Liver (tissue), 9 donors: ENCODE measurements around the gene ARHGAP30. TPM values are rescaled to one million over a fixed set of nuclear protein-coding genes. Genes with fewer than 3 reads are reported as not detected.

ENCODE experiments used
- DNase-seq: peaks from one replicate; pipeline ENCODE4 v3.0.0-alpha.2; 2017; ENCODE audit warnings: low spot score
- H3K27ac ChIP-seq, 2 donors: one replicate each; pipeline ENCODE4 v1.7.0; 2013; ENCODE audit warnings: inconsistent platforms in 2 of 2, low read length in 2 of 2, control low read depth in 1 of 2, low read depth in 1 of 2, mild to moderate bottlenecking in 1 of 2
- H3K27me3 ChIP-seq, 4 donors: one replicate each; pipeline versions ENCODE4 v1.6.1 to v1.7.0; 2013; ENCODE audit warnings: low read length in 3 of 4, inconsistent platforms in 1 of 4, mild to moderate bottlenecking in 1 of 4, moderate library complexity in 1 of 4; ENCODE audit not compliant: control insufficient read depth in 4 of 4, insufficient read depth in 4 of 4
- H3K36me3 ChIP-seq, 4 donors: one replicate each; pipeline versions ENCODE4 v1.6.1 to v1.7.0; 2013; ENCODE audit warnings: low read length in 3 of 4, mild to moderate bottlenecking in 3 of 4, low read depth in 1 of 4, moderate library complexity in 1 of 4; ENCODE audit not compliant: control insufficient read depth in 4 of 4, insufficient read depth in 3 of 4
- H3K4me1 ChIP-seq, 4 donors: one replicate each; pipeline versions ENCODE4 v1.6.1 to v1.7.0; 2013; ENCODE audit warnings: low read length in 3 of 4, mild to moderate bottlenecking in 3 of 4, moderate library complexity in 1 of 4; ENCODE audit not compliant: control insufficient read depth in 4 of 4, insufficient read depth in 4 of 4
- H3K4me3 ChIP-seq, 3 donors: one replicate each; pipeline versions ENCODE4 v1.6.1 to v1.7.0; 2013; ENCODE audit warnings: low read length in 3 of 3, control low read depth in 1 of 3, low read depth in 1 of 3, mild to moderate bottlenecking in 1 of 3
- H3K9ac ChIP-seq, 2 donors: one replicate each; pipeline ENCODE4 v1.7.0; 2013; ENCODE audit warnings: low read length in 2 of 2, mild to moderate bottlenecking in 2 of 2, moderate library complexity in 2 of 2, control low read depth in 1 of 2, low read depth in 1 of 2
- H3K9me3 ChIP-seq, 4 donors: one replicate each; pipeline versions ENCODE4 v1.6.1 to v1.7.0; 2013; ENCODE audit warnings: low read length in 3 of 4; ENCODE audit not compliant: control insufficient read depth in 4 of 4
- EGR1 ChIP-seq, 2 donors: IDR thresholded peaks; 2 replicates each; pipeline ENCODE4 v1.6.1; 2016 to 2018; ENCODE audit warnings: antibody characterized with exemption in 2 of 2, low read depth in 2 of 2
- FOXA1 ChIP-seq: IDR thresholded peaks from 2 replicates; pipeline ENCODE4 v1.6.1; 2016; ENCODE audit warnings: antibody characterized with exemption
- FOXA2 ChIP-seq: IDR thresholded peaks from 2 replicates; pipeline ENCODE4 v1.6.1; 2016; ENCODE audit warnings: antibody characterized with exemption
- GABPA ChIP-seq, 2 donors: IDR thresholded peaks in 1 of 2; conservative IDR thresholded peaks in 1 of 2; 2 replicates each; pipeline ENCODE4 v1.6.1; 2016; ENCODE audit warnings: antibody characterized with exemption in 2 of 2, mild to moderate bottlenecking in 1 of 2, moderate library complexity in 1 of 2
- HNF4A ChIP-seq, 2 donors: conservative IDR thresholded peaks; 2 replicates each; pipeline ENCODE4 v1.6.1; 2016; ENCODE audit warnings: antibody characterized with exemption in 2 of 2, mild to moderate bottlenecking in 2 of 2
- HNF4G ChIP-seq: IDR thresholded peaks from 2 replicates; pipeline ENCODE4 v1.6.1; 2016; ENCODE audit warnings: antibody characterized with exemption
- JUND ChIP-seq, 2 donors: IDR thresholded peaks; 2 replicates each; pipeline ENCODE4 v1.6.1; 2016; ENCODE audit warnings: antibody characterized with exemption in 2 of 2
- MAX ChIP-seq: IDR thresholded peaks from 2 replicates; pipeline ENCODE4 v1.6.1; 2016; ENCODE audit warnings: antibody characterized with exemption
- NR2F2 ChIP-seq: IDR thresholded peaks from 2 replicates; pipeline ENCODE4 v1.6.1; 2016; ENCODE audit warnings: antibody characterized with exemption
- RAD21 ChIP-seq, 2 donors: IDR thresholded peaks; 2 replicates each; pipeline ENCODE4 v1.6.1; 2016; ENCODE audit warnings: antibody characterized with exemption in 2 of 2, mild to moderate bottlenecking in 2 of 2
- RXRA ChIP-seq, 2 donors: IDR thresholded peaks; 2 replicates each; pipeline ENCODE4 v1.6.1; 2017 to 2018; ENCODE audit warnings: antibody characterized with exemption in 2 of 2, mild to moderate bottlenecking in 1 of 2
- SP1 ChIP-seq: IDR thresholded peaks from 2 replicates; pipeline ENCODE4 v1.6.1; 2018; ENCODE audit warnings: antibody characterized with exemption, mild to moderate bottlenecking
- TAF1 ChIP-seq: conservative IDR thresholded peaks from 2 replicates; pipeline ENCODE4 v1.6.1; 2016; ENCODE audit warnings: antibody characterized with exemption, mild to moderate bottlenecking
- YY1 ChIP-seq: IDR thresholded peaks from 2 replicates; pipeline ENCODE4 v1.6.1; 2016; ENCODE audit warnings: antibody characterized with exemption, mild to moderate bottlenecking
- WGBS: extraction: QIAGEN DNeasy Blood & Tissue Kit; methylation state at CpG from one replicate; pipeline ENCODE4 v1.1.7; 2013; 5-methylcytosine and 5-hydroxymethylcytosine counted together
- polyA plus RNA-seq, 2 donors: library from polyadenylated mRNA; stranded (reverse) in 1 of 2; unstranded in 1 of 2; fragments of 200-250 nt in 1 of 2; fragments of >200 nt in 1 of 2; fragmentation: Nextera tagmentation in 1 of 2; extraction: Ambion mirVana in 1 of 2; gene quantifications; one replicate each; pipeline versions ENCODE4 v1.2.1 to v1.2.3, GENCODE V29; 2013 to 2015
- total RNA-seq, 2 donors: library from RNA; depleted of rRNA; stranded (reverse); fragments of >200 nt; gene quantifications; one replicate each; pipeline ENCODE4 v1.2.3, GENCODE V29; 2014
- TF ChIP-seq, protein P1 (sequence below): IDR thresholded peaks from 2 replicates; pipeline ENCODE4 v1.6.1; 2016; ENCODE audit warnings: antibody characterized with exemption
- TF ChIP-seq, protein P2 (sequence below): IDR thresholded peaks from 2 replicates; pipeline ENCODE4 v1.6.1; 2016; ENCODE audit warnings: antibody characterized with exemption, mild to moderate bottlenecking
- TF ChIP-seq, protein P3 (sequence below): IDR thresholded peaks from 2 replicates; pipeline ENCODE4 v1.6.1; 2016; ENCODE audit warnings: antibody characterized with exemption
- TF ChIP-seq, protein P4 (sequence below): fragments of 150-350 bp; IDR thresholded peaks from 2 replicates; pipeline ENCODE4 v1.5.1; 2017; ENCODE audit warnings: improper control_type of control experiment, low read depth, low read length; ENCODE audit not compliant: missing input control
- donor health status: healthy.
- donor health status: healthy.
- donor health status: healthy.
- donor health status: healthy.
- donor health status: healthy.

ARHGAP30 gene
- total and polyA plus RNA-seq, 4 donors, result 1.2 to 8.9 (median 5.0) TPM

DNA sequence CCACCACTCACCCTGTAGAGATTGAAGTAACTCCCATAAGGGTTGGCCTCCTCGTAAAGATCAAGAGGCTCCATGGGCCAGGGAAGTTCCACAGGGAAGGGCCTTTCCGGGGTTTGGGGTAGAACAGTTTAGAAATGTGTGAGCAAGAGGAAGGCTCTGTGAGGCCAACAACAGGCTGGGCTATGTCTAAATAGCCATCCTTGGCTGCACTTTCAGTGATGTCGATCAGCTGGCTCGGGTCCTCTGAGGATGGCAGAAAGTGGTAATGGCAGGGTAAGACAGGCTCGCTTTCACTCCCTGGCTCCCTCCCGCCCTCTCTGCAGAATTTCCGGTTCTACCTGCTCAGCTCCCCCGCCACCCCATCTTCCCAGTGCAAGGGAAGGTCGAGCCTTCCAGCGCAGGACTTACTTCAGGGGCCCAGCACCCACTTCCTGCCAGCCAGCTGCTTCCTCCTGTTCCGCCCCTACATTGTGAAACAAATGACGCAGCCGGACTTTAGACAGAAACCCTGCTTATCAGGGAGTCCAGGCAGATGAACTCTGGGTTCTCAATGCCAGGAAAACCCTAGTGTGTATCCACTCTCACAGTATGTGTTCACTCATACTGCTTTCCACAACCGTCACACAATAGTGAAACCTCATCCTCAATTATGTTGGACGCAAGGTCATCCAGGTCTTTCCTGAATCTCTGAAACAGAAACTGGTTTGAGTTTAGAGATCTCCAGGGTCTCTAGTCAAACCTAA, 56.0 kb downstream of the ARHGAP30 start:
- Histone ChIP-seq H3K27me3 (no peaks in the 10 kb centered on the region), H3K9ac (peak overlapping the region; percentile 71 to 85), H3K4me3 (peak overlapping the region; percentile 28 to 37 (median 30)), H3K36me3 (no peaks in the 10 kb centered on the region), H3K4me1 (peaks cover 10 to 36% (median 18%) of the 10 kb centered on the region in 4 donors), H3K9me3 (no peaks in the 10 kb centered on the region), H3K27ac (peak overlapping the region; percentile 97 to 99)
- 2% methylated on average over 15 of the region's 15 CpGs for WGBS
- peak; percentile 80 for DNase-seq
- peak; percentile 99 for TF ChIP-seq MAX
- peak; percentile 74 to 96 for TF ChIP-seq EGR1 (IDR thresholded peaks at IDR 0.05; ENCODE audit: low read depth in 2 of 2)
- TF ChIP-seq, protein P1, sequence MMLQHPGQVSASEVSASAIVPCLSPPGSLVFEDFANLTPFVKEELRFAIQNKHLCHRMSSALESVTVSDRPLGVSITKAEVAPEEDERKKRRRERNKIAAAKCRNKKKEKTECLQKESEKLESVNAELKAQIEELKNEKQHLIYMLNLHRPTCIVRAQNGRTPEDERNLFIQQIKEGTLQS, result peak; percentile 73
- peak; percentile 51 to 56 for TF ChIP-seq RAD21 (IDR thresholded peaks at IDR 0.05)
- TF ChIP-seq, protein P2, sequence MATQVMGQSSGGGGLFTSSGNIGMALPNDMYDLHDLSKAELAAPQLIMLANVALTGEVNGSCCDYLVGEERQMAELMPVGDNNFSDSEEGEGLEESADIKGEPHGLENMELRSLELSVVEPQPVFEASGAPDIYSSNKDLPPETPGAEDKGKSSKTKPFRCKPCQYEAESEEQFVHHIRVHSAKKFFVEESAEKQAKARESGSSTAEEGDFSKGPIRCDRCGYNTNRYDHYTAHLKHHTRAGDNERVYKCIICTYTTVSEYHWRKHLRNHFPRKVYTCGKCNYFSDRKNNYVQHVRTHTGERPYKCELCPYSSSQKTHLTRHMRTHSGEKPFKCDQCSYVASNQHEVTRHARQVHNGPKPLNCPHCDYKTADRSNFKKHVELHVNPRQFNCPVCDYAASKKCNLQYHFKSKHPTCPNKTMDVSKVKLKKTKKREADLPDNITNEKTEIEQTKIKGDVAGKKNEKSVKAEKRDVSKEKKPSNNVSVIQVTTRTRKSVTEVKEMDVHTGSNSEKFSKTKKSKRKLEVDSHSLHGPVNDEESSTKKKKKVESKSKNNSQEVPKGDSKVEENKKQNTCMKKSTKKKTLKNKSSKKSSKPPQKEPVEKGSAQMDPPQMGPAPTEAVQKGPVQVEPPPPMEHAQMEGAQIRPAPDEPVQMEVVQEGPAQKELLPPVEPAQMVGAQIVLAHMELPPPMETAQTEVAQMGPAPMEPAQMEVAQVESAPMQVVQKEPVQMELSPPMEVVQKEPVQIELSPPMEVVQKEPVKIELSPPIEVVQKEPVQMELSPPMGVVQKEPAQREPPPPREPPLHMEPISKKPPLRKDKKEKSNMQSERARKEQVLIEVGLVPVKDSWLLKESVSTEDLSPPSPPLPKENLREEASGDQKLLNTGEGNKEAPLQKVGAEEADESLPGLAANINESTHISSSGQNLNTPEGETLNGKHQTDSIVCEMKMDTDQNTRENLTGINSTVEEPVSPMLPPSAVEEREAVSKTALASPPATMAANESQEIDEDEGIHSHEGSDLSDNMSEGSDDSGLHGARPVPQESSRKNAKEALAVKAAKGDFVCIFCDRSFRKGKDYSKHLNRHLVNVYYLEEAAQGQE, result peak; percentile 90
- peak; percentile 99 for TF ChIP-seq HNF4A (conservative IDR thresholded peaks at IDR 0.05)
- TF ChIP-seq SP1, result peak; percentile 100
- peak; percentile 95 to 96 for TF ChIP-seq JUND (IDR thresholded peaks at IDR 0.05)
- TF ChIP-seq FOXA1, result peak; percentile 79
- TF ChIP-seq NR2F2, result peak; percentile 97
- TF ChIP-seq, protein P3, sequence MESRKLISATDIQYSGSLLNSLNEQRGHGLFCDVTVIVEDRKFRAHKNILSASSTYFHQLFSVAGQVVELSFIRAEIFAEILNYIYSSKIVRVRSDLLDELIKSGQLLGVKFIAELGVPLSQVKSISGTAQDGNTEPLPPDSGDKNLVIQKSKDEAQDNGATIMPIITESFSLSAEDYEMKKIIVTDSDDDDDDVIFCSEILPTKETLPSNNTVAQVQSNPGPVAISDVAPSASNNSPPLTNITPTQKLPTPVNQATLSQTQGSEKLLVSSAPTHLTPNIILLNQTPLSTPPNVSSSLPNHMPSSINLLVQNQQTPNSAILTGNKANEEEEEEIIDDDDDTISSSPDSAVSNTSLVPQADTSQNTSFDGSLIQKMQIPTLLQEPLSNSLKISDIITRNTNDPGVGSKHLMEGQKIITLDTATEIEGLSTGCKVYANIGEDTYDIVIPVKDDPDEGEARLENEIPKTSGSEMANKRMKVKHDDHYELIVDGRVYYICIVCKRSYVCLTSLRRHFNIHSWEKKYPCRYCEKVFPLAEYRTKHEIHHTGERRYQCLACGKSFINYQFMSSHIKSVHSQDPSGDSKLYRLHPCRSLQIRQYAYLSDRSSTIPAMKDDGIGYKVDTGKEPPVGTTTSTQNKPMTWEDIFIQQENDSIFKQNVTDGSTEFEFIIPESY, result peak; percentile 90
- peak; percentile 85 for TF ChIP-seq YY1
- TF ChIP-seq GABPA (IDR thresholded peaks at IDR 0.05 in 1 of 2, conservative IDR thresholded peaks at IDR 0.05 in 1 of 2), result peak; percentile 75 to 91
- TF ChIP-seq, protein P4, sequence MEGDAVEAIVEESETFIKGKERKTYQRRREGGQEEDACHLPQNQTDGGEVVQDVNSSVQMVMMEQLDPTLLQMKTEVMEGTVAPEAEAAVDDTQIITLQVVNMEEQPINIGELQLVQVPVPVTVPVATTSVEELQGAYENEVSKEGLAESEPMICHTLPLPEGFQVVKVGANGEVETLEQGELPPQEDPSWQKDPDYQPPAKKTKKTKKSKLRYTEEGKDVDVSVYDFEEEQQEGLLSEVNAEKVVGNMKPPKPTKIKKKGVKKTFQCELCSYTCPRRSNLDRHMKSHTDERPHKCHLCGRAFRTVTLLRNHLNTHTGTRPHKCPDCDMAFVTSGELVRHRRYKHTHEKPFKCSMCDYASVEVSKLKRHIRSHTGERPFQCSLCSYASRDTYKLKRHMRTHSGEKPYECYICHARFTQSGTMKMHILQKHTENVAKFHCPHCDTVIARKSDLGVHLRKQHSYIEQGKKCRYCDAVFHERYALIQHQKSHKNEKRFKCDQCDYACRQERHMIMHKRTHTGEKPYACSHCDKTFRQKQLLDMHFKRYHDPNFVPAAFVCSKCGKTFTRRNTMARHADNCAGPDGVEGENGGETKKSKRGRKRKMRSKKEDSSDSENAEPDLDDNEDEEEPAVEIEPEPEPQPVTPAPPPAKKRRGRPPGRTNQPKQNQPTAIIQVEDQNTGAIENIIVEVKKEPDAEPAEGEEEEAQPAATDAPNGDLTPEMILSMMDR, result no peak
- TF ChIP-seq RXRA (IDR thresholded peaks at IDR 0.05), result peak; percentile 97
- no peak for TF ChIP-seq TAF1
- peak; percentile 77 for TF ChIP-seq FOXA2
- peak; percentile 99 for TF ChIP-seq HNF4G
